K562 (cell line): ENCODE data around the gene ILF3. TPM values are rescaled to one million over a fixed set of nuclear protein-coding genes. Genes with fewer than 3 reads are reported as not detected.
A peak's percentile ranks its signal among the peaks of the same experiment; 100 is the strongest.

Source experiments
- BRD4 ChIP-seq: fragments of 200-600 bp; sonication (generic); IDR thresholded peaks from 2 replicates; pipeline ENCODE4 v1.6.1; 2017; ENCODE audit warnings: inconsistent platforms
- DACH1 ChIP-seq: fragments of 450-650 bp; IDR thresholded peaks from 2 replicates; pipeline ENCODE4 v1.6.1; 2018; ENCODE audit not compliant: partially characterized antibody
- KLF1 ChIP-seq: fragments of 450-650 bp; IDR thresholded peaks from 2 replicates; pipeline ENCODE4 v1.6.1; 2016; ENCODE audit warnings: missing genetic modification characterization, missing compliant biosample characterization
- L3MBTL2 ChIP-seq: fragments of 450-650 bp; IDR thresholded peaks from 2 replicates; pipeline ENCODE4 v1.6.1; 2016; ENCODE audit warnings: mild to moderate bottlenecking, moderate library complexity
- SAFB ChIP-seq: fragments of 200-400 bp; formaldehyde crosslinking; IDR thresholded peaks from 2 replicates; pipeline ENCODE4 v1.6.1; 2017; ENCODE audit warnings: low read depth, low read length, borderline replicate concordance
- SIRT6 ChIP-seq: IDR thresholded peaks from one replicate; pipeline ENCODE4 v1.6.1; 2012; ENCODE audit warnings: low read depth, mild to moderate bottlenecking, control low read depth, inconsistent platforms, low read length, moderate library complexity
- YBX1 ChIP-seq: fragments of 450-650 bp; IDR thresholded peaks from 2 replicates; pipeline ENCODE4 v1.7.1; 2016; ENCODE audit warnings: mild to moderate bottlenecking
- ZBTB11 ChIP-seq, 3 experiments: fragments of 200-800 bp in 1 of 3; fragments of 250-450 bp in 1 of 3; fragments of 450-650 bp in 1 of 3; sonication (Bioruptor Pico) in 1 of 3; sonication (Bioruptor generic) in 1 of 3; formaldehyde crosslinking in 1 of 3; IDR thresholded peaks; 2 replicates each; pipeline versions ENCODE4 v1.6.1 to v1.8.0; 2016 to 2022; ENCODE audit warnings: mild to moderate bottlenecking in 2 of 3, missing genetic modification characterization in 2 of 3, missing compliant biosample characterization in 1 of 3, moderate library complexity in 1 of 3
- ZBTB7A ChIP-seq: IDR thresholded peaks from 2 replicates; pipeline ENCODE4 v1.6.1; 2011; ENCODE audit warnings: low read depth, mild to moderate bottlenecking, low read length, moderate library complexity, borderline replicate concordance; ENCODE audit not compliant: control insufficient read depth
- ZFX ChIP-seq: sonication (generic); formaldehyde crosslinking; IDR thresholded peaks from 2 replicates; pipeline ENCODE4 v1.8.0; 2022; ENCODE audit warnings: mild to moderate bottlenecking, missing genetic modification reagents, moderate library complexity
- ZNF778 ChIP-seq: fragments of 450-650 bp; formaldehyde crosslinking; IDR thresholded peaks from 2 replicates; pipeline ENCODE4 v1.4.0; 2020; ENCODE audit warnings: mild to moderate bottlenecking, moderate library complexity
- ZSCAN29 ChIP-seq: fragments of 450-650 bp; IDR thresholded peaks from 2 replicates; pipeline ENCODE4 v1.6.1; 2017
- polyA plus RNA-seq, 8 experiments: library from polyadenylated mRNA; depleted of rRNA in 4 of 8; stranded (reverse) in 5 of 8; unstranded in 3 of 8; fragments of >200 nt; fragmentation: Nextera tagmentation in 2 of 8; fragmentation: Illumina TruSeq in 1 of 8; extraction: Ambion mirVana in 2 of 8; extraction: Trizol in 1 of 8; gene quantifications; 2 replicates each; pipeline versions ENCODE4 v1.2.1 to v1.2.3, GENCODE V29; 2011 to 2014; ENCODE audit warnings: inconsistent platforms in 1 of 8, missing spikeins in 1 of 8
- total RNA-seq, 7 experiments: library from RNA; depleted of rRNA in 6 of 7; stranded (reverse); fragments of >200 nt in 6 of 7; fragmentation: Illumina TruSeq in 2 of 7; extraction: Trizol in 2 of 7; gene quantifications; 2 replicates each; pipeline versions ENCODE4 v1.2.1 to v1.2.3, GENCODE V29; 2011 to 2021; ENCODE audit warnings: low replicate concordance in 1 of 7
- TF ChIP-seq, protein P1 (sequence below): fragments of 450-650 bp; IDR thresholded peaks from 2 replicates; pipeline ENCODE4 v1.6.1; 2016; ENCODE audit warnings: low read depth
- TF ChIP-seq, protein P2 (sequence below): sonication (generic); formaldehyde crosslinking; IDR thresholded peaks from 2 replicates; pipeline ENCODE4 v1.8.1; 2023; ENCODE audit warnings: mild to moderate bottlenecking, missing genetic modification reagents

The ILF3 gene
- total and polyA plus RNA-seq, 9 of the 15 experiments (the other 6 are each of a cell fraction or from before 2014, with no cell fraction given), result 26.0 to 453 (median 175) TPM

DNA sequence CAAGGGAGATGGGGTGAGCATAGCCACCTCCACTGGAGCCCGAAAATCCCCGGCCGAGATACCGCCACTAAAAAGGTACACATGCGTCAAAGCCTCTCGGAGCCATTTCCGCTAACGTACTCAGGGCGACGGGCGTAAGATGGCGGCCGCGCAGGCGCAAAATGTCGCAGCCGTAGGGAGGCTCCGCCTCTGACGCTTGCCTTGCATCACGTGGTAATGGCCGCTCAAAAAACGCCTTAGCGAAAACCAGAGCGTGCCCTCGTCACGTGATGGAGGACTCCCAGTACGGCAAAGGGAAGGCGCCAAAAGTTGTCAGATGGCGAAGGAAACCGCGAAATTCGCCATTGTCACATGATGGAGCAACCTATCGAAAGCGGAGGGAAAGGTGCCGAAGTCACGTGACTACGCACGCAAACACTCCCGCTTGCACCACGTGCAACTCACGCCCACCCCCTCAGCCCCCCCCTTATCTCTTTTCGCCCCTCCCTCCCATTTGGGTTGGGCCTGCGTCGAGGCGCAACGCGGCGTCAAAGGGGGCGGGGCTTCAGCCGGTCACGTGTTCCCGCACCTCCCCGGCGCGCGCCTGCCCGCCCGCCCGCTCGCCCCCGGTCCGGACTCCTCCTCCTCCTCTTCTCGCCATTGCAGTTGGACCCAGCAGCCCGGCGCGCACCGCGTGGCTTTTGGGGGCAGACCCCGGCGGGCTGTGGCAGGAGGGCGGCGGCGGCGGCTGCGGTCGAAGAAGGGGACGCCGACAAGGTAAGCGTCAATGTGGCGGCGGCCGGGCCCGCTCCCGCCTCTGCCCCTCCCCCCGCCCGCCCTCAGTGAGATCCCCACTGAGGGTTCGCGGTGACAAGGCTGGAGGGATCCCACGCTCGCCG lies at the start of gene ILF3 (continued):
- TF ChIP-seq, protein P1, sequence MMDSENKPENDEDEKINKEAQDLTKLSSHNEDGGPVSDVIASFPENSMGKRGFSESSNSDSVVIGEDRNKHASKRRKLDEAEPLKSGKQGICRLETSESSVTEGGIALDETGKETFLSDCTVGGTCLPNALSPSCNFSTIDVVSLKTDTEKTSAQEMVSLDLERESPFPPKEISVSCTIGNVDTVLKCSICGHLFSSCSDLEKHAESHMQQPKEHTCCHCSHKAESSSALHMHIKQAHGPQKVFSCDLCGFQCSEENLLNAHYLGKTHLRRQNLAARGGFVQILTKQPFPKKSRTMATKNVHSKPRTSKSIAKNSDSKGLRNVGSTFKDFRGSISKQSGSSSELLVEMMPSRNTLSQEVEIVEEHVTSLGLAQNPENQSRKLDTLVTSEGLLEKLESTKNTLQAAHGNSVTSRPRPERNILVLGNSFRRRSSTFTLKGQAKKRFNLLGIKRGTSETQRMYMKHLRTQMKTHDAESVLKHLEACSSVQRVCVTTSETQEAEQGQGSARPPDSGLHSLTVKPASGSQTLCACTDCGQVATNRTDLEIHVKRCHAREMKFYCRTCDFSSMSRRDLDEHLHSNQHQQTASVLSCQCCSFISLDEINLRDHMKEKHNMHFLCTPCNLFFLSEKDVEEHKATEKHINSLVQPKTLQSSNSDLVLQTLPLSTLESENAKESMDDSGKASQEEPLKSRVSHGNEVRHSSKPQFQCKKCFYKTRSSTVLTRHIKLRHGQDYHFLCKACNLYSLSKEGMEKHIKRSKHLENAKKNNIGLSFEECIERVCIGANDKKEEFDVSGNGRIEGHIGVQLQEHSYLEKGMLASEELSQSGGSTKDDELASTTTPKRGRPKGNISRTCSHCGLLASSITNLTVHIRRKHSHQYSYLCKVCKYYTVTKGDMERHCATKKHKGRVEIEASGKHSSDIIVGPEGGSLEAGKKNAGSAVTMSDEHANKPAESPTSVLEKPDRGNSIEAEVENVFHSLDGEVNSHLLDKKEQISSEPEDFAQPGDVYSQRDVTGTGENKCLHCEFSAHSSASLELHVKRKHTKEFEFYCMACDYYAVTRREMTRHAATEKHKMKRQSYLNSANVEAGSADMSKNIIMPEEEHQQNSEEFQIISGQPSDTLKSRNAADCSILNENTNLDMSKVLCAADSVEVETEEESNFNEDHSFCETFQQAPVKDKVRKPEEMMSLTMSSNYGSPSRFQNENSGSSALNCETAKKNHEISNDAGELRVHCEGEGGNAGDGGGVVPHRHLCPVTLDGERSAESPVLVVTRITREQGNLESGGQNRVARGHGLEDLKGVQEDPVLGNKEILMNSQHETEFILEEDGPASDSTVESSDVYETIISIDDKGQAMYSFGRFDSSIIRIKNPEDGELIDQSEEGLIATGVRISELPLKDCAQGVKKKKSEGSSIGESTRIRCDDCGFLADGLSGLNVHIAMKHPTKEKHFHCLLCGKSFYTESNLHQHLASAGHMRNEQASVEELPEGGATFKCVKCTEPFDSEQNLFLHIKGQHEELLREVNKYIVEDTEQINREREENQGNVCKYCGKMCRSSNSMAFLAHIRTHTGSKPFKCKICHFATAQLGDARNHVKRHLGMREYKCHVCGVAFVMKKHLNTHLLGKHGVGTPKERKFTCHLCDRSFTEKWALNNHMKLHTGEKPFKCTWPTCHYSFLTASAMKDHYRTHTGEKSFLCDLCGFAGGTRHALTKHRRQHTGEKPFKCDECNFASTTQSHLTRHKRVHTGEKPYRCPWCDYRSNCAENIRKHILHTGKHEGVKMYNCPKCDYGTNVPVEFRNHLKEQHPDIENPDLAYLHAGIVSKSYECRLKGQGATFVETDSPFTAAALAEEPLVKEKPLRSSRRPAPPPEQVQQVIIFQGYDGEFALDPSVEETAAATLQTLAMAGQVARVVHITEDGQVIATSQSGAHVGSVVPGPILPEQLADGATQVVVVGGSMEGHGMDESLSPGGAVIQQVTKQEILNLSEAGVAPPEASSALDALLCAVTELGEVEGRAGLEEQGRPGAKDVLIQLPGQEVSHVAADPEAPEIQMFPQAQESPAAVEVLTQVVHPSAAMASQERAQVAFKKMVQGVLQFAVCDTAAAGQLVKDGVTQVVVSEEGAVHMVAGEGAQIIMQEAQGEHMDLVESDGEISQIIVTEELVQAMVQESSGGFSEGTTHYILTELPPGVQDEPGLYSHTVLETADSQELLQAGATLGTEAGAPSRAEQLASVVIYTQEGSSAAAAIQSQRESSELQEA, result peak; percentile 100
- no peak for TF ChIP-seq KLF1 (tag)
- TF ChIP-seq SIRT6, result peak; percentile 70
- TF ChIP-seq ZFX (CRISPR knock-in tag), result peak; percentile 60
- no peak; the same call in 1 of the 2 replicates for TF ChIP-seq BRD4
- TF ChIP-seq ZBTB11 (CRISPR knock-in tag; IDR thresholded peaks at IDR 0.05), result peak in 1 of 3 experiments; percentile 78; a peak in 2 of 6 replicates
- TF ChIP-seq L3MBTL2, result peak; percentile 97
- TF ChIP-seq, protein P2, sequence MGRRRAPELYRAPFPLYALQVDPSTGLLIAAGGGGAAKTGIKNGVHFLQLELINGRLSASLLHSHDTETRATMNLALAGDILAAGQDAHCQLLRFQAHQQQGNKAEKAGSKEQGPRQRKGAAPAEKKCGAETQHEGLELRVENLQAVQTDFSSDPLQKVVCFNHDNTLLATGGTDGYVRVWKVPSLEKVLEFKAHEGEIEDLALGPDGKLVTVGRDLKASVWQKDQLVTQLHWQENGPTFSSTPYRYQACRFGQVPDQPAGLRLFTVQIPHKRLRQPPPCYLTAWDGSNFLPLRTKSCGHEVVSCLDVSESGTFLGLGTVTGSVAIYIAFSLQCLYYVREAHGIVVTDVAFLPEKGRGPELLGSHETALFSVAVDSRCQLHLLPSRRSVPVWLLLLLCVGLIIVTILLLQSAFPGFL, result no peak
- peak; percentile 86; the same call in 1 of the 2 replicates for TF ChIP-seq ZBTB7A
- no peak for TF ChIP-seq ZNF778 (CRISPR knock-in tag)
- TF ChIP-seq YBX1, result no peak
- no peak for TF ChIP-seq ZSCAN29
- TF ChIP-seq SAFB, result no peak
- TF ChIP-seq DACH1, result no peak
